ENCODE results near the gene PCDH18.

PCDH18 gene

DNA sequence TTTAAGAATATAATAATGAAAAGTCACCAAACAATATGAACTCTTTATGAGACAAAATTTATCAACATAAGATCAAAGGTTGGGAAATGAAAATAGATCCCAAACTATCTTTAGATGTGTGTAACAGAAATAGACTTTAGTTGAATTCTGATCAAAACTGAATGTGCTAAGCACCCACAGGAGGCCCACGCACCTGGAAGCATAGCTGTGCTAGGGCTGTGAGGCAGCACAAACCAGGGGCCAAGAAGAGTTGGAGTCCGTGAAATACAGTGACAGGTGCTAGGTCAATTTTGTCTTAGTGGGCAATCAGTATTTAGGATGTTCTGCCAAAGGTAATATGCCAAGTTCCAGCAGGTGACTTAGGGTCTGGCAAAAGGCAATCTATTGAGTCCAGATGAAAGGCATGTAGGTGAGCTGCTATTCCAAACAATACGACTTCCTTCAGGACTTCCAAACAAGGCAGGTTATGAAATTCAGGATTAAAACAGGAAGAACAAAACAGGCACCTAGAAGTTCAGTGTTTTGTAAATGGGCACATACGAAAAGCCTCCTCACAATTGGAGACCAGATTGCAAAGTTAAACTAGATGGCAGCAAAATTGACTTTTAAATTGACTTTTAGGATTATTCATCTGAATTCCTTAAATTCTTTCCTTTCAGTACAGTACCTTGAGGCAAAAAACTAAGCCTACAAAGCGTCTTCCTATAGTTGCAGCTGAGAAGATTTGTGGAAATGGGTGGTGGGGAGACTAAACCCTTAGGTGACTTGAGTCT lies 4.7 kb upstream of the PCDH18 start:
- no peak for TF ChIP-seq ZFX (IDR thresholded peaks at IDR 0.05)
- TF ChIP-seq CTCF (conservative IDR thresholded peaks at IDR 0.05), result no peak
- no peak overlapping the region for H3K27ac ChIP-seq

- H3K27ac ChIP-seq, result no peak overlapping the region
Observed at GRCh38 chr4:137535718-137536117, 3.4 kb upstream of the PCDH18 start.

DNA sequence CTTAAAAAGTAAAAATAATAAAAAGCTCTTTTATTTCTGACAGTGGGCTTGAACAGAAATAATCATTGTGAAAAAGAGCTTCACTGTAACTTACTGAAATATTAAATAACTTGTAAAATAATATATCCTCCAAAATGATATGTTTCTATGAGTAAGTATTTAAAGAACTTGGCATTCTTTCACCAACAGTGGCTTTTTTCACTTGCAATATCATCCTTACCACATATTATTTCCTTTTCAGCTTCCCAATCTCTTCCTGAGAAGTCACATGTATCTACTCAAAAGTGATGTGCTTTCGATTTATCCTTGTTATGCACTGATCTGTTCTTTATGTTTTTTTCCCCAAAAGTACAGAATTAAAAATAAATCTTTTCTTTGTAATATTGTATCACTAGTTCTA lies 2.2 kb upstream of the PCDH18 start:
- TF ChIP-seq ZFX (IDR thresholded peaks at IDR 0.05), result no peak
- TF ChIP-seq CTCF (conservative IDR thresholded peaks at IDR 0.05), result no peak
- no peak overlapping the region for H3K27ac ChIP-seq

More at GRCh38 chr4:137535718-137536117, 3.4 kb upstream of the PCDH18 start:
- TF ChIP-seq CTCF (conservative IDR thresholded peaks at IDR 0.05) (no peak), ZFX (IDR thresholded peaks at IDR 0.05) (no peak)

DNA sequence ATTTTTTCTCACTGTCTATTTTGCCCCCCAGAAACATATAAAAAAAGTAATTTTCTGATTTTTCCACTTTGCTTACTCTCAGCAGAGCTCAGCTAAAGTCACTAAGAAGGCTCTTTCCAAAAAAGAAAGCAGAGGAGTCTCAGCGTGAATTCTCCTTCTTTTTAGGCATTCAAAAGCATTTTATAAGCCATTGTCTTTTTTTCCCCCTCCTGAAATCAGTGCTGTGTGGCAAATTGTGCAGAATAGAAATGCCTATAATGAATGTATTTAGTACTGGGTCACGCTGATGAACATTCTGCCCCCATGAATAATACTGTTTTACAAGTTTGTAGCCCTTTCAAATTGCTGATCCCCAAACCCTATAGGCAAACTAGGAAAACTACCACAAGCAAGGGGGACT lies 1.6 kb upstream of the PCDH18 start:
- TF ChIP-seq CTCF (conservative IDR thresholded peaks at IDR 0.05), result no peak
- TF ChIP-seq ZFX (IDR thresholded peaks at IDR 0.05), result no peak
- no peak overlapping the region for H3K27ac ChIP-seq

DNA sequence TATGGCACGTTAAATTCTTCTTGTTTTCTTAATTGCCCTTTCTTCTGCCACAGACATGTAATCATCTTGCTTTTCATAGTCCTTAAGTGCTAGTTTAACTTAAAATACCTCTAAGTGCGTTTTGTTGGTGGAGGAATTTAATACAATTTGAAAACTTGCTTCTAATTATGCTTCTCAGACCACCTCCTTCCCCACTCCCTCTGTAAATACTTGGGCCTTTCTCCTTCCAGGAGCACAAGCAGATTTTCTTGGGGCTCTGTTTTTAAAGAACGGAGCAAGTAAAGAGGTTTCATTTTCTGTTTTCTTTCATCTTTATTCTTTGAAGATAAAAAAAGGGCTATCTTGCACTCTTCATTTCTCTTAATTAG lies 559 bp upstream of the PCDH18 start:
- no peak for TF ChIP-seq ZFX (IDR thresholded peaks at IDR 0.05)
- no peak for TF ChIP-seq CTCF (conservative IDR thresholded peaks at IDR 0.05)
- H3K27ac ChIP-seq, result no peak overlapping the region

- H3K27ac ChIP-seq, result no peak overlapping the region
- TF ChIP-seq ZFX (IDR thresholded peaks at IDR 0.05), result no peak
- TF ChIP-seq CTCF (conservative IDR thresholded peaks at IDR 0.05), result peak; percentile 20
Observed at GRCh38 chr4:137531168-137531985, 917 bp downstream of the PCDH18 start.

GRCh38 chr4:137530176-137530575 lies 2.1 kb downstream of the PCDH18 start:
- no peak for TF ChIP-seq ZFX (IDR thresholded peaks at IDR 0.05)
- TF ChIP-seq CTCF (conservative IDR thresholded peaks at IDR 0.05), result no peak
- H3K27ac ChIP-seq, result no peak overlapping the region
